MCF 10A (cell line): ENCODE measurements around the gene CPNE5. TPM values are rescaled to one million over a fixed set of nuclear protein-coding genes. Genes with fewer than 3 reads are reported as not detected.

ENCODE experiments used
- BruUV-seq: library from RNA; stranded (reverse); fragments of 400-500 nt; replicated peaks from 2 replicates; lab custom pipeline; 2021; lab: Mats Ljungman, UMichigan
- CTCF ChIA-PET: fragments of 300-600 bp; sonication (Branson Sonifier 250); formaldehyde crosslinking; extraction: SDS; loops from one replicate; lab custom pipeline; 2021; ENCODE audit warnings: antibody characterized with exemption, inconsistent platforms; lab: Yijun Ruan, JAX
- POLR2A ChIA-PET: fragments of 300-600, 350-650 bp; sonication (Branson Sonifier 250); formaldehyde crosslinking; extraction: SDS; loops from one replicate; lab custom pipeline; 2020; ENCODE audit warnings: antibody characterized with exemption, inconsistent platforms; lab: Yijun Ruan, JAX
- DNase-seq: peaks from one replicate; pipeline ENCODE4 v3.0.0-alpha.2; 2018; ENCODE audit not compliant: unreplicated experiment
- H3K27ac Mint-ChIP-seq: one replicate; pipeline ENCODE4 v1.8.0; 2022; ENCODE audit warnings: mild to moderate bottlenecking, low read depth, mixed read lengths; ENCODE audit not compliant: unreplicated experiment
- H3K27me3 Mint-ChIP-seq: one replicate; pipeline ENCODE4 v1.8.0; 2022; ENCODE audit warnings: mixed read lengths; ENCODE audit not compliant: insufficient read depth, unreplicated experiment
- H3K36me3 Mint-ChIP-seq: one replicate; pipeline ENCODE4 v1.8.0; 2022; ENCODE audit warnings: mild to moderate bottlenecking, moderate library complexity, mixed read lengths; ENCODE audit not compliant: insufficient read depth, unreplicated experiment
- H3K4me1 Mint-ChIP-seq: one replicate; pipeline ENCODE4 v1.8.0; 2022; ENCODE audit warnings: mixed read lengths; ENCODE audit not compliant: insufficient read depth, unreplicated experiment
- H3K4me3 Mint-ChIP-seq: one replicate; pipeline ENCODE4 v1.8.0; 2022; ENCODE audit warnings: mild to moderate bottlenecking, moderate library complexity, mixed read lengths; ENCODE audit not compliant: unreplicated experiment
- H3K9me3 Mint-ChIP-seq: one replicate; pipeline ENCODE4 v1.8.0; 2022; ENCODE audit warnings: mixed read lengths; ENCODE audit not compliant: unreplicated experiment
- CTCF ChIP-seq: fragments of 200-600 bp; IDR thresholded peaks from one replicate; pipeline ENCODE4 v1.8.0; 2022; ENCODE audit warnings: antibody characterized with exemption, mild to moderate bottlenecking; ENCODE audit not compliant: unreplicated experiment
- intact Hi-C: fragments of 100-400 bp; cut with micrococcal nuclease; formaldehyde crosslinking; loops from 2 replicates; pipeline ENCODE4 v1.14.1; 2022
- total RNA-seq: library from RNA; stranded (reverse); gene quantifications from 2 replicates; pipeline ENCODE4 v1.2.3, GENCODE V29; 2022

The CPNE5 gene
- total RNA-seq, 1 experiment from 2014 or later, result not detected

GRCh38 chr6:36793296-36793912, 45.8 kb downstream of the CPNE5 start:
- Mint-ChIP-seq H3K27me3 (peaks cover 30% of the 10 kb centered on the region), H3K36me3 (no peaks in the 10 kb centered on the region), H3K27ac (no peak overlapping the region), H3K9me3 (no peaks in the 10 kb centered on the region), H3K4me1 (no peaks in the 10 kb centered on the region), H3K4me3 (no peak overlapping the region)
- intact Hi-C loops, result no loop called here
- CTCF ChIA-PET, result interaction anchor here (0.6 to 3.3 kb wide), 2 partner anchors 12 to 25 kb away, joined by 3 to 14 read pairs; no protein-coding TSS in a partner anchor
- DNase-seq, result no peak
- POLR2A ChIA-PET, result no interaction called here
- no peak for TF ChIP-seq CTCF
- BruUV-seq, result no TSS peak

GRCh38 chr6:36791521-36792135, 47.6 kb downstream of the CPNE5 start:
- no peak overlapping the region for H3K4me3 Mint-ChIP-seq
- H3K36me3 Mint-ChIP-seq, result no peaks in the 10 kb centered on the region
- H3K9me3 Mint-ChIP-seq, result no peaks in the 10 kb centered on the region
- TF ChIP-seq CTCF, result no peak
- ChIA-PET CTCF (interaction anchor here (1.1 to 3.3 kb wide), 4 partner anchors 10 to 68 kb away, joined by 3 to 14 read pairs (median 4); no protein-coding TSS in a partner anchor), POLR2A (interaction anchor here (0.5 kb wide), 1 partner anchor 113 kb away, joined by 3 read pairs; no protein-coding TSS in a partner anchor)
- H3K4me1 Mint-ChIP-seq, result no peaks in the 10 kb centered on the region
- BruUV-seq, result no TSS peak
- no peak for DNase-seq
- peaks cover 41% of the 10 kb centered on the region for H3K27me3 Mint-ChIP-seq
- intact Hi-C loops, result no loop called here
- H3K27ac Mint-ChIP-seq, result no peak overlapping the region

GRCh38 chr6:36791085-36791484, 48.2 kb downstream of the CPNE5 start:
- H3K36me3 Mint-ChIP-seq, result no peaks in the 10 kb centered on the region
- no peak overlapping the region for H3K27ac Mint-ChIP-seq
- intact Hi-C loops, result no loop called here
- no peak for TF ChIP-seq CTCF
- CTCF ChIA-PET, result interaction anchor here (1.1 to 3.3 kb wide), 4 partner anchors 9 to 67 kb away, joined by 3 to 14 read pairs (median 4); no protein-coding TSS in a partner anchor
- no peak for DNase-seq
- H3K27me3 Mint-ChIP-seq, result peaks cover 43% of the 10 kb centered on the region
- no peaks in the 10 kb centered on the region for H3K4me1 Mint-ChIP-seq
- no peaks in the 10 kb centered on the region for H3K9me3 Mint-ChIP-seq
- POLR2A ChIA-PET, result interaction anchor here (0.5 kb wide), 1 partner anchor 113 kb away, joined by 3 read pairs; no protein-coding TSS in a partner anchor
- no TSS peak for BruUV-seq
- H3K4me3 Mint-ChIP-seq, result no peak overlapping the region

GRCh38 chr6:36788768-36789167, 50.5 kb downstream of the CPNE5 start:
- no peak overlapping the region for H3K27ac Mint-ChIP-seq
- no peak for DNase-seq
- ChIA-PET POLR2A (no interaction called here), CTCF (interaction anchor here (0.6 to 1.0 kb wide), 2 partner anchors 8 to 21 kb away, joined by 3 to 4 read pairs; no protein-coding TSS in a partner anchor)
- no peaks in the 10 kb centered on the region for H3K9me3 Mint-ChIP-seq
- no peaks in the 10 kb centered on the region for H3K36me3 Mint-ChIP-seq
- no TSS peak for BruUV-seq
- peaks cover 43% of the 10 kb centered on the region for H3K27me3 Mint-ChIP-seq
- TF ChIP-seq CTCF, result no peak
- H3K4me3 Mint-ChIP-seq, result no peak overlapping the region
- H3K4me1 Mint-ChIP-seq, result no peaks in the 10 kb centered on the region
- intact Hi-C loops, result no loop called here
